ENCODE measurements around the gene CCND2.

Gene CCND2

DNA sequence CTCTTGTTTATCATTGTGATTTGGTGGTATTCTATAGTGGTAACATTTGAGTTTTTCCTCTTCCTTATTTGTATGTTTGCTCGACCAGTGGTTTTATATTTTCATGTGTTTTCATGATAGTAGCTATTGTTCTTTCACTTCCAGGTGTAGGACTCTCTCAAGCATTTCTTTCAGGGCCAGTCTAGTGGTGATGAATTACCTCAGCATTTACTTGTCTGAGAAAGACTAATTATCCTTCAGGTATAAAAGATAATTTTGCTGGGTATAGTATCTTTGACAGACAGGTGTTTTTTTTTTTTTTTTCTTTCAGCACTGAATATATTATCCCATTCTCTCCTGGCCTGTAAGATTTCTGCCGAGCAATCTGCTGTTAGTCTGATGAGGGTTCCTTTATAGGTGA lies 35.0 kb upstream of the CCND2 start:
- H3K79me2 ChIP-seq (ENCODE audit: insufficient read depth, low read length): no peaks in the 10 kb centered on the region
- H3K4me1 ChIP-seq (ENCODE audit: insufficient read depth, low read length, poor library complexity, severe bottlenecking): peaks cover 44% of the 10 kb centered on the region

DNA sequence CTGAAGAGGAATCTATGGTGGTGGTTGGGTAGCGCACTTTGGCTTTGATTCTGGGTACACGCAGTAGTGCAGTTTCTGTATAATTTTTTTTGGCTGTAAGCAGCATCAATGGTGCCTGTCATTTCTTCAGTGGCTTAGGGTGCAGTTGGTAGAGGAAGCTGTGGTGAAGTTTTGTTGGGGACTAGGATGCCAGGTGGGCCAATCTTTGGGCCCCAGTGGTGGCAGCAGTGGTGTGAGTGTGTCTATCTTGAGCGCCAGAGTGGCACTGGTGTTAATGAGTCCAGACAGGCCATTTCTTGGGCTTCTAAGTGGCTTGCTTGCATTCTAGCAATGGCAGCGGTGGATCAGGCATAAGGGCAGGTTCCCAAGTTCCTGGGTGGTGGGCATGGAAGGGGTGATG lies 33.8 kb upstream of the CCND2 start:
- H4K20me1 ChIP-seq (ENCODE audit: insufficient read depth, low read length, poor library complexity, severe bottlenecking): no peaks in the 10 kb centered on the region

More for the DNA sequence above, 35.0 kb upstream of the CCND2 start:
- TF ChIP-seq, protein P1, sequence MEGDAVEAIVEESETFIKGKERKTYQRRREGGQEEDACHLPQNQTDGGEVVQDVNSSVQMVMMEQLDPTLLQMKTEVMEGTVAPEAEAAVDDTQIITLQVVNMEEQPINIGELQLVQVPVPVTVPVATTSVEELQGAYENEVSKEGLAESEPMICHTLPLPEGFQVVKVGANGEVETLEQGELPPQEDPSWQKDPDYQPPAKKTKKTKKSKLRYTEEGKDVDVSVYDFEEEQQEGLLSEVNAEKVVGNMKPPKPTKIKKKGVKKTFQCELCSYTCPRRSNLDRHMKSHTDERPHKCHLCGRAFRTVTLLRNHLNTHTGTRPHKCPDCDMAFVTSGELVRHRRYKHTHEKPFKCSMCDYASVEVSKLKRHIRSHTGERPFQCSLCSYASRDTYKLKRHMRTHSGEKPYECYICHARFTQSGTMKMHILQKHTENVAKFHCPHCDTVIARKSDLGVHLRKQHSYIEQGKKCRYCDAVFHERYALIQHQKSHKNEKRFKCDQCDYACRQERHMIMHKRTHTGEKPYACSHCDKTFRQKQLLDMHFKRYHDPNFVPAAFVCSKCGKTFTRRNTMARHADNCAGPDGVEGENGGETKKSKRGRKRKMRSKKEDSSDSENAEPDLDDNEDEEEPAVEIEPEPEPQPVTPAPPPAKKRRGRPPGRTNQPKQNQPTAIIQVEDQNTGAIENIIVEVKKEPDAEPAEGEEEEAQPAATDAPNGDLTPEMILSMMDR (conservative IDR thresholded peaks at IDR 0.05; ENCODE audit: low read length): no peak
- no peak for TF ChIP-seq EZH2phosphoT487 (IDR thresholded peaks at IDR 0.05; ENCODE audit: borderline replicate concordance)
- no peaks in the 10 kb centered on the region for H3K9me2 ChIP-seq (replicated peaks; ENCODE audit: low read depth, low read length)
- H3K9me3 ChIP-seq (ENCODE audit: insufficient read depth, low read depth, low read length): peaks cover 26% of the 10 kb centered on the region
- no peaks in the 10 kb centered on the region for H4K20me1 ChIP-seq (ENCODE audit: insufficient read depth, low read length, poor library complexity, severe bottlenecking)
- H2AFZ ChIP-seq (ENCODE audit: low read length): no peak overlapping the region
- no peak overlapping the region for H3K9ac ChIP-seq (ENCODE audit: low read depth, low read length, poor library complexity, severe bottlenecking)
- no peak overlapping the region for H3K4me2 ChIP-seq (ENCODE audit: low read depth, low read length, poor library complexity, severe bottlenecking)
- H3K27me3 ChIP-seq (ENCODE audit: insufficient read depth, low read length, poor library complexity, severe bottlenecking): no peaks in the 10 kb centered on the region
- no peak overlapping the region for H3K4me3 ChIP-seq (ENCODE audit: low read length, poor library complexity, severe bottlenecking)
- no peaks in the 10 kb centered on the region for H3K36me3 ChIP-seq (ENCODE audit: insufficient read depth, low read length)
- no peaks in the 10 kb centered on the region for H3F3A ChIP-seq (ENCODE audit: low read depth)

DNA sequence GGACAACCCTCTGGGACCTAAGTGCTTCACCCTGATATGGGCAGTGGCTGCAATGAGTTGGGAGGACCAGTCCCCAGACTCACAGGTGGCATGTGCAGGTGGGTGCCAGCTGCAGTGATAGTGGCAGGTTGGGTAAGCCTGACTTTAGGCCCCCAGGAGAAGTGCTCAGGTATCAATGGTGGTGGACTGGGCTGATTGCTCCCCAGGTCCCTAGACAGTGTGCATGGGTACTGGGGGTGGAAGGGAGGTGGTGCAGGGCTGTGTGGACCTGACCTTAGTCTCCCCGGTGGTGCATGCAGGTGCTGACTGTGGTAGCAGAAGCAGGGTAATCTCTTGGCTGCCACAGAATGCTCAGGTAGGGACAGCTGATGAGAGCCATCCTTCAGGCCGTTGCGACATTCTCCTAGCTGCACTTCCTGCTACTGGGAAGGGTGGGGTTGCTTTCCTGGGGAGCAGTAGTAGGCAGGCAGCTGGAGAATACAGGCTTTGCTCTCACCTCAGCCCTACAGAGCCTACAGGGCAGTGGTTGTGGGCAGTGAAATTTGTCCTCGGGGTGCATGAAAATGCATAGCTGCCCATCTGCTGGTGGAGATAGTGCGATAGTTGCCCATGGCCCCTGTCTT lies 33.3 kb upstream of the CCND2 start:
- no peaks in the 10 kb centered on the region for H3K9me2 ChIP-seq (replicated peaks; ENCODE audit: low read depth, low read length)
- no peaks in the 10 kb centered on the region for H4K20me1 ChIP-seq (ENCODE audit: insufficient read depth, low read length, poor library complexity, severe bottlenecking)
- TF ChIP-seq EZH2phosphoT487 (IDR thresholded peaks at IDR 0.05; ENCODE audit: borderline replicate concordance): no peak
- peaks cover 26% of the 10 kb centered on the region for H3K9me3 ChIP-seq (ENCODE audit: insufficient read depth, low read depth, low read length)
- peak overlapping the region; percentile 45 for H3K4me2 ChIP-seq (ENCODE audit: low read depth, low read length, poor library complexity, severe bottlenecking)
- H2AFZ ChIP-seq (ENCODE audit: low read length): no peak overlapping the region
- H3K27me3 ChIP-seq (ENCODE audit: insufficient read depth, low read length, poor library complexity, severe bottlenecking): no peaks in the 10 kb centered on the region
- H3K36me3 ChIP-seq (ENCODE audit: insufficient read depth, low read length): no peaks in the 10 kb centered on the region
- H3K79me2 ChIP-seq (ENCODE audit: insufficient read depth, low read length): no peaks in the 10 kb centered on the region
- H3F3A ChIP-seq (ENCODE audit: low read depth): no peaks in the 10 kb centered on the region
- peak overlapping the region; percentile 43 for H3K9ac ChIP-seq (ENCODE audit: low read depth, low read length, poor library complexity, severe bottlenecking)
- H3K4me3 ChIP-seq (ENCODE audit: low read length, poor library complexity, severe bottlenecking): peak overlapping the region; percentile 10
- peaks cover 60% of the 10 kb centered on the region for H3K4me1 ChIP-seq (ENCODE audit: insufficient read depth, low read length, poor library complexity, severe bottlenecking)

More for the DNA sequence above, 33.8 kb upstream of the CCND2 start:
- Histone ChIP-seq H3K79me2 (ENCODE audit: insufficient read depth, low read length) (no peaks in the 10 kb centered on the region), H3K9me3 (ENCODE audit: insufficient read depth, low read depth, low read length) (peaks cover 26% of the 10 kb centered on the region), H3K9ac (ENCODE audit: low read depth, low read length, poor library complexity, severe bottlenecking) (peak overlapping the region; percentile 43), H3F3A (ENCODE audit: low read depth) (no peaks in the 10 kb centered on the region), H3K4me3 (ENCODE audit: low read length, poor library complexity, severe bottlenecking) (peak overlapping the region; percentile 10), H3K4me1 (ENCODE audit: insufficient read depth, low read length, poor library complexity, severe bottlenecking) (peaks cover 55% of the 10 kb centered on the region), H3K9me2 (replicated peaks; ENCODE audit: low read depth, low read length) (no peaks in the 10 kb centered on the region), H3K36me3 (ENCODE audit: insufficient read depth, low read length) (no peaks in the 10 kb centered on the region), H3K4me2 (ENCODE audit: low read depth, low read length, poor library complexity, severe bottlenecking) (peak overlapping the region; percentile 45), H2AFZ (ENCODE audit: low read length) (no peak overlapping the region), H3K27me3 (ENCODE audit: insufficient read depth, low read length, poor library complexity, severe bottlenecking) (no peaks in the 10 kb centered on the region)
- TF ChIP-seq, protein P1 (conservative IDR thresholded peaks at IDR 0.05; ENCODE audit: low read length): no peak
- TF ChIP-seq EZH2phosphoT487 (IDR thresholded peaks at IDR 0.05; ENCODE audit: borderline replicate concordance): no peak

DNA sequence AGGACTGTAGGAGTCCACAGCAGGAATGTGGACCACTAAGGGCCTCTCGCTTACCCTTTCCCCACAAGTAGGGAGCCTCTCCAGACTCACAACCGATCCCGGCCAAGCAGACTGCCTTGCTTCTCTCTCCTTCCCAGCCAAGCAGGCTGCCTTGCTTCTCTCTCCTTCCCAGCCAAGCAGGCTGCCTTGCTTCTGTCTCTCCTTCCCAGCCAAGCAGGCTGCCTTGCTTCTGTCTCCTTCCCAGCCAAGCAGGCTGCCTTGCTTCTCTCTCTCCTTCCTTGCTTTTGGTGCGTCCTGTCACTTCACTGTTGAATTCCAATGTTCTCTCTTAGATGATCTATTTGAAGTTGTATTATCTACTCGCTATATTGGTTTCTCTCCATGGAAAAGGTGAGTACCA lies 32.6 kb upstream of the CCND2 start:
- no peak overlapping the region for H2AFZ ChIP-seq (ENCODE audit: low read length)
- no peaks in the 10 kb centered on the region for H3K27me3 ChIP-seq (ENCODE audit: insufficient read depth, low read length, poor library complexity, severe bottlenecking)
- no peaks in the 10 kb centered on the region for H3F3A ChIP-seq (ENCODE audit: low read depth)

More for the DNA sequence above, 32.6 kb upstream of the CCND2 start:
- H3K79me2 ChIP-seq (ENCODE audit: insufficient read depth, low read length): no peaks in the 10 kb centered on the region
- H3K4me1 ChIP-seq (ENCODE audit: insufficient read depth, low read length, poor library complexity, severe bottlenecking): peaks cover 67% of the 10 kb centered on the region
- no peaks in the 10 kb centered on the region for H3K9me2 ChIP-seq (replicated peaks; ENCODE audit: low read depth, low read length)
- H3K9me3 ChIP-seq (ENCODE audit: insufficient read depth, low read depth, low read length): peaks cover 26% of the 10 kb centered on the region
- H3K4me3 ChIP-seq (ENCODE audit: low read length, poor library complexity, severe bottlenecking): no peak overlapping the region
- TF ChIP-seq, protein P1 (conservative IDR thresholded peaks at IDR 0.05; ENCODE audit: low read length): no peak
- no peak for TF ChIP-seq EZH2phosphoT487 (IDR thresholded peaks at IDR 0.05; ENCODE audit: borderline replicate concordance)
- H3K36me3 ChIP-seq (ENCODE audit: insufficient read depth, low read length): no peaks in the 10 kb centered on the region
- peak overlapping the region; percentile 43 for H3K9ac ChIP-seq (ENCODE audit: low read depth, low read length, poor library complexity, severe bottlenecking)
- H4K20me1 ChIP-seq (ENCODE audit: insufficient read depth, low read length, poor library complexity, severe bottlenecking): no peaks in the 10 kb centered on the region
- peak overlapping the region; percentile 45 for H3K4me2 ChIP-seq (ENCODE audit: low read depth, low read length, poor library complexity, severe bottlenecking)

Data from Loucy (cell line).